Subcutaneous abdominal adipose tissue (tissue), 5 donors: ENCODE results near the gene EPAS1.

ENCODE experiments used
- H3K27ac ChIP-seq: one replicate; pipeline ENCODE4 v1.7.0; 2013; ENCODE audit warnings: low read depth, mild to moderate bottlenecking, inconsistent platforms, low read length, moderate library complexity
- H3K27me3 ChIP-seq, 5 donors: one replicate each; pipeline ENCODE4 v1.7.0; 2013; ENCODE audit warnings: low read length in 5 of 5, inconsistent platforms in 1 of 5; ENCODE audit not compliant: control insufficient read depth in 5 of 5, insufficient read depth in 4 of 5
- H3K36me3 ChIP-seq, 5 donors: one replicate each; pipeline ENCODE4 v1.7.0; 2013; ENCODE audit warnings: low read length in 5 of 5; ENCODE audit not compliant: control insufficient read depth in 5 of 5, insufficient read depth in 5 of 5
- H3K4me1 ChIP-seq, 5 donors: one replicate each; pipeline ENCODE4 v1.7.0; 2013; ENCODE audit warnings: low read length in 5 of 5, mild to moderate bottlenecking in 3 of 5, moderate library complexity in 1 of 5; ENCODE audit not compliant: control insufficient read depth in 5 of 5, insufficient read depth in 5 of 5
- H3K4me3 ChIP-seq, 5 donors: one replicate each; pipeline ENCODE4 v1.7.0; 2013; ENCODE audit warnings: low read length in 5 of 5, low read depth in 1 of 5
- H3K9ac ChIP-seq, 5 donors: one replicate each; pipeline ENCODE4 v1.7.0; 2013; ENCODE audit warnings: low read length in 5 of 5, mild to moderate bottlenecking in 4 of 5, moderate library complexity in 3 of 5
- H3K9me3 ChIP-seq, 5 donors: one replicate each; pipeline ENCODE4 v1.7.0; 2013; ENCODE audit warnings: low read length in 5 of 5; ENCODE audit not compliant: control insufficient read depth in 5 of 5
- donor health status: healthy.
- donor health status: healthy.
- donor health status: healthy.
- donor health status: healthy.
- donor health status: healthy.

The EPAS1 gene

GRCh38 chr2:46259777-46260168, 37.4 kb upstream of the EPAS1 start:
- Histone ChIP-seq H3K27me3 (no peaks in the 10 kb centered on the region), H3K27ac (peak overlapping the region; percentile 27), H3K4me3 (no peak overlapping the region), H3K9ac (peak overlapping the region in 1 of 5 donors; percentile 32), H3K36me3 (no peaks in the 10 kb centered on the region), H3K4me1 (peaks cover 2 to 44% (median 24%) of the 10 kb centered on the region in 5 donors), H3K9me3 (no peaks in the 10 kb centered on the region)

- Histone ChIP-seq H3K4me3 (no peak overlapping the region), H3K36me3 (no peaks in the 10 kb centered on the region), H3K4me1 (peaks cover 2 to 44% (median 24%) of the 10 kb centered on the region in 5 donors), H3K9ac (no peak overlapping the region), H3K27me3 (no peaks in the 10 kb centered on the region), H3K9me3 (no peaks in the 10 kb centered on the region), H3K27ac (no peak overlapping the region)
Measured at GRCh38 chr2:46260305-46260704, 36.9 kb upstream of the EPAS1 start.

- H3K9ac ChIP-seq, result no peak overlapping the region
- peaks cover 2 to 37% (median 22%) of the 10 kb centered on the region in 5 donors for H3K4me1 ChIP-seq
- H3K27me3 ChIP-seq, result no peaks in the 10 kb centered on the region
- no peak overlapping the region for H3K4me3 ChIP-seq
- no peaks in the 10 kb centered on the region for H3K9me3 ChIP-seq
- H3K36me3 ChIP-seq, result no peaks in the 10 kb centered on the region
- H3K27ac ChIP-seq, result no peak overlapping the region
Measured at GRCh38 chr2:46262248-46262938, 34.8 kb upstream of the EPAS1 start.

- Histone ChIP-seq H3K36me3 (no peaks in the 10 kb centered on the region), H3K4me3 (no peak overlapping the region), H3K9ac (no peak overlapping the region), H3K9me3 (no peaks in the 10 kb centered on the region), H3K27ac (no peak overlapping the region), H3K27me3 (no peaks in the 10 kb centered on the region), H3K4me1 (peaks cover 2 to 35% (median 22%) of the 10 kb centered on the region in 5 donors)
Measured at GRCh38 chr2:46263347-46263746, 33.9 kb upstream of the EPAS1 start.

GRCh38 chr2:46264447-46264846, 32.8 kb upstream of the EPAS1 start:
- peaks cover 1 to 33% (median 16%) of the 10 kb centered on the region in 5 donors for H3K4me1 ChIP-seq
- no peaks in the 10 kb centered on the region for H3K36me3 ChIP-seq
- no peak overlapping the region for H3K27ac ChIP-seq
- no peaks in the 10 kb centered on the region for H3K9me3 ChIP-seq
- no peak overlapping the region for H3K4me3 ChIP-seq
- H3K9ac ChIP-seq, result no peak overlapping the region
- no peaks in the 10 kb centered on the region for H3K27me3 ChIP-seq

- no peaks in the 10 kb centered on the region for H3K9me3 ChIP-seq
- H3K4me3 ChIP-seq, result no peak overlapping the region
- no peaks in the 10 kb centered on the region for H3K36me3 ChIP-seq
- no peak overlapping the region for H3K9ac ChIP-seq
- no peak overlapping the region for H3K27ac ChIP-seq
- no peaks in the 10 kb centered on the region for H3K27me3 ChIP-seq
- H3K4me1 ChIP-seq, result peaks cover 0 to 37% (median 4%) of the 10 kb centered on the region in 5 donors
Measured at GRCh38 chr2:46266134-46266533, 31.1 kb upstream of the EPAS1 start.

- Histone ChIP-seq H3K4me3 (no peak overlapping the region), H3K9ac (no peak overlapping the region), H3K36me3 (no peaks in the 10 kb centered on the region), H3K27ac (no peak overlapping the region), H3K9me3 (no peaks in the 10 kb centered on the region), H3K27me3 (no peaks in the 10 kb centered on the region), H3K4me1 (peaks cover 0 to 40% (median 4%) of the 10 kb centered on the region in 5 donors)
Measured at GRCh38 chr2:46267616-46268015, 29.6 kb upstream of the EPAS1 start.

GRCh38 chr2:46268196-46268595, 29.0 kb upstream of the EPAS1 start:
- peak overlapping the region; percentile 32 for H3K27ac ChIP-seq
- peaks cover 0 to 46% (median 4%) of the 10 kb centered on the region in 5 donors for H3K4me1 ChIP-seq
- no peak overlapping the region for H3K4me3 ChIP-seq
- H3K9ac ChIP-seq, result no peak overlapping the region
- H3K27me3 ChIP-seq, result no peaks in the 10 kb centered on the region
- no peaks in the 10 kb centered on the region for H3K9me3 ChIP-seq
- no peaks in the 10 kb centered on the region for H3K36me3 ChIP-seq

- no peaks in the 10 kb centered on the region for H3K27me3 ChIP-seq
- no peak overlapping the region for H3K9ac ChIP-seq
- no peaks in the 10 kb centered on the region for H3K36me3 ChIP-seq
- peaks cover 0 to 53% (median 4%) of the 10 kb centered on the region in 5 donors for H3K4me1 ChIP-seq
- H3K4me3 ChIP-seq, result no peak overlapping the region
- H3K27ac ChIP-seq, result peak overlapping the region; percentile 7
- H3K9me3 ChIP-seq, result no peaks in the 10 kb centered on the region
Measured at GRCh38 chr2:46269001-46269400, 28.2 kb upstream of the EPAS1 start.

- Histone ChIP-seq H3K9ac (peak overlapping the region in 1 of 5 donors; percentile 33), H3K9me3 (no peaks in the 10 kb centered on the region), H3K27ac (no peak overlapping the region), H3K27me3 (no peaks in the 10 kb centered on the region), H3K36me3 (no peaks in the 10 kb centered on the region), H3K4me3 (peak overlapping the region in 1 of 5 donors; percentile 19), H3K4me1 (peaks cover 0 to 60% (median 9%) of the 10 kb centered on the region in 5 donors)
Measured at GRCh38 chr2:46269544-46270273, 27.5 kb upstream of the EPAS1 start.
